ENCODE results near the gene PLEKHD1.

The PLEKHD1 gene

GRCh38 chr14:69553252-69553651 lies 68.7 kb downstream of the PLEKHD1 start:
- DNase-seq, result no peak

- no peak for DNase-seq
These were observed 70.0 kb downstream of the PLEKHD1 start for GRCh38 chr14:69554500-69554899.

GRCh38 chr14:69558774-69559173 lies 74.2 kb downstream of the PLEKHD1 start:
- DNase-seq, result no peak

GRCh38 chr14:69559581-69560011 lies 75.1 kb downstream of the PLEKHD1 start:
- no peak for DNase-seq

GRCh38 chr14:69560826-69561225 lies 76.3 kb downstream of the PLEKHD1 start:
- DNase-seq, result no peak

- DNase-seq, result no peak
These were observed 77.4 kb downstream of the PLEKHD1 start for GRCh38 chr14:69561893-69562292.

- DNase-seq, result no peak
These were observed 83.0 kb downstream of the PLEKHD1 start for GRCh38 chr14:69567563-69567962.

GRCh38 chr14:69569859-69570258 lies 85.3 kb downstream of the PLEKHD1 start:
- no peak for DNase-seq

- DNase-seq, result no peak
These were observed 86.4 kb downstream of the PLEKHD1 start for GRCh38 chr14:69570836-69571330.

- no peak for DNase-seq
These were observed 87.0 kb downstream of the PLEKHD1 start for GRCh38 chr14:69571449-69572029.

GRCh38 chr14:69572030-69572840 lies 87.7 kb downstream of the PLEKHD1 start:
- no peak for DNase-seq

- no peak for DNase-seq
These were observed 88.3 kb downstream of the PLEKHD1 start for GRCh38 chr14:69572841-69573135.

- no peak for DNase-seq
These were observed 88.8 kb downstream of the PLEKHD1 start for GRCh38 chr14:69573205-69573830.

GRCh38 chr14:69573831-69574262 lies 89.3 kb downstream of the PLEKHD1 start:
- no peak for DNase-seq

- peak; percentile 68 to 70 for DNase-seq
These were observed 89.9 kb downstream of the PLEKHD1 start, which contains the start of gene CCDC177 for GRCh38 chr14:69574263-69574953. CCDC177 (minus strand) TSS chr14:69574871; CDS start chr14:69573622, 1,249 bp downstream.

- no peak for DNase-seq
These were observed 90.4 kb downstream of the PLEKHD1 start for GRCh38 chr14:69574954-69575295.

GRCh38 chr14:69579476-69579875 lies 94.9 kb downstream of the PLEKHD1 start:
- no peak for DNase-seq

GRCh38 chr14:69580009-69580577 lies 95.6 kb downstream of the PLEKHD1 start:
- no peak for DNase-seq

All from CD4-positive, alpha-beta T cell treated with Interleukin-4 for 1 hour (primary cell).